A549 (cell line): ENCODE data around the gene UPF3B. TPM values are rescaled to one million over a fixed set of nuclear protein-coding genes. Genes with fewer than 3 reads are reported as not detected.

ENCODE experiments used
- ATAC-seq, 2 experiments: fragments of 200-7000 bp in 1 of 2; fragments of >200 bp in 1 of 2; cut with Nextera tagmentation in 1 of 2; cut with Tn5 transposase in 1 of 2; 3 replicates each; pipeline versions ENCODE4 v1.8.0 to v1.9.1; 2018 to 2020; ENCODE audit warnings: mild to moderate bottlenecking in 1 of 2, moderate library complexity in 1 of 2
- CTCF ChIA-PET: fragments of 300-600 bp; sonication (Branson Sonifier 250); formaldehyde crosslinking; extraction: SDS; loops from one replicate; lab custom pipeline; 2021; ENCODE audit warnings: antibody characterized with exemption, inconsistent platforms; lab: Yijun Ruan, JAX
- POLR2A ChIA-PET: fragments of 350-600 bp; formaldehyde crosslinking; extraction: SDS; loops from one replicate; lab custom pipeline; 2021; ENCODE audit warnings: antibody characterized with exemption, inconsistent platforms; lab: Yijun Ruan, JAX
- DNase-seq, 2 experiments: peaks; one replicate each; pipeline versions ENCODE4 v3.0.0 to v3.0.0-alpha.2; 2011 to 2016; ENCODE audit warnings: low read depth in 1 of 2, low spot score in 1 of 2
- FAIRE-seq: peaks from 2 replicates; lab custom pipeline; 2011; peaks lifted over from hg19 to GRCh38; lab: Jason Lieb, UNC
- H3K27ac ChIP-seq, 2 experiments: fragments of >200 bp; sonication (Bioruptor Twin); formaldehyde crosslinking; 3 replicates each; pipeline ENCODE4 v1.5.1; 2016 to 2017
- H3K4me1 ChIP-seq: fragments of >200 bp; sonication (Bioruptor Twin); formaldehyde crosslinking; 3 replicates; pipeline ENCODE4 v1.6.1; 2016
- H3K4me2 ChIP-seq: fragments of >200 bp; sonication (Bioruptor Twin); formaldehyde crosslinking; 3 replicates; pipeline ENCODE4 v1.6.1; 2016
- H3K4me3 ChIP-seq: fragments of >200 bp; sonication (Bioruptor Twin); formaldehyde crosslinking; 3 replicates; pipeline ENCODE4 v1.5.1; 2016
- H3K9me3 ChIP-seq: fragments of >200 bp; sonication (Bioruptor Twin); formaldehyde crosslinking; 3 replicates; pipeline ENCODE4 v1.6.1; 2016
- CBX2 ChIP-seq: fragments of 200-600 bp; sonication (generic); IDR thresholded peaks from 2 replicates; pipeline ENCODE4 v1.6.1; 2016; ENCODE audit warnings: low read depth, mild to moderate bottlenecking, borderline replicate concordance
- CEBPB ChIP-seq, 2 experiments: fragments of >200 bp in 1 of 2; sonication (Bioruptor Twin) in 1 of 2; formaldehyde crosslinking in 1 of 2; IDR thresholded peaks; 2 replicates each; pipeline ENCODE4 v1.6.1; 2012 to 2016
- CHD2 ChIP-seq: fragments of 150-350 bp; IDR thresholded peaks from 2 replicates; pipeline ENCODE4 v1.6.1; 2014; ENCODE audit warnings: low read length; ENCODE audit not compliant: partially characterized antibody
- CHD4 ChIP-seq: fragments of 200-600 bp; sonication (generic); IDR thresholded peaks from 2 replicates; pipeline ENCODE4 v1.6.1; 2016; ENCODE audit warnings: antibody characterized with exemption, mild to moderate bottlenecking, borderline replicate concordance
- EHMT2 ChIP-seq: fragments of 200-600 bp; sonication (generic); IDR thresholded peaks from 2 replicates; pipeline ENCODE4 v1.6.1; 2016; ENCODE audit warnings: antibody characterized with exemption, low read depth, mild to moderate bottlenecking, moderate library complexity
- EP300 ChIP-seq, 2 experiments: fragments of >200 bp; sonication (Bioruptor Twin); formaldehyde crosslinking; IDR thresholded peaks; 2 replicates in 1 of 2; 3 replicates in 1 of 2; pipeline ENCODE4 v1.6.1; 2016 to 2017
- ESRRA ChIP-seq: fragments of 150-350 bp; IDR thresholded peaks from 2 replicates; pipeline ENCODE4 v1.6.1; 2014; ENCODE audit warnings: mild to moderate bottlenecking, low read length, borderline replicate concordance
- FOSB ChIP-seq: fragments of 250-450 bp; sonication (Bioruptor Pico); IDR thresholded peaks from 2 replicates; pipeline ENCODE4 v1.5.0; 2020; ENCODE audit warnings: mild to moderate bottlenecking, moderate library complexity
- FOSL2 ChIP-seq, 2 experiments: fragments of 450-650 bp in 1 of 2; fragments of >200 bp in 1 of 2; sonication (Bioruptor Twin) in 1 of 2; formaldehyde crosslinking; IDR thresholded peaks; 2 replicates each; pipeline versions ENCODE4 v1.5.0 to v1.6.1; 2016 to 2020; ENCODE audit warnings: mild to moderate bottlenecking in 1 of 2, moderate library complexity in 1 of 2
- FOXS1 ChIP-seq: fragments of 250-450 bp; sonication (Bioruptor Pico); IDR thresholded peaks from 2 replicates; pipeline ENCODE4 v1.5.0; 2020; ENCODE audit warnings: mild to moderate bottlenecking, moderate library complexity
- HDAC2 ChIP-seq: fragments of 200-600 bp; sonication (generic); IDR thresholded peaks from 2 replicates; pipeline ENCODE4 v1.6.1; 2016
- HOXB5 ChIP-seq: fragments of 250-450 bp; sonication (Bioruptor Pico); IDR thresholded peaks from 2 replicates; pipeline ENCODE4 v1.5.0; 2020; ENCODE audit warnings: mild to moderate bottlenecking, moderate library complexity
- JUN ChIP-seq, 2 experiments: fragments of >200 bp; sonication (Bioruptor Twin); formaldehyde crosslinking; IDR thresholded peaks; 2 replicates in 1 of 2; 3 replicates in 1 of 2; pipeline ENCODE4 v1.6.1; 2016 to 2017
- JUNB ChIP-seq: fragments of >200 bp; sonication (Bioruptor Twin); formaldehyde crosslinking; IDR thresholded peaks from 2 replicates; pipeline ENCODE4 v1.6.1; 2016
- KDM5A ChIP-seq: fragments of 200-600 bp; sonication (generic); IDR thresholded peaks from 2 replicates; pipeline ENCODE4 v1.6.1; 2016; ENCODE audit warnings: antibody characterized with exemption, mild to moderate bottlenecking
- MAZ ChIP-seq: fragments of 150-350 bp; IDR thresholded peaks from 2 replicates; pipeline ENCODE4 v1.6.1; 2014; ENCODE audit warnings: antibody characterized with exemption, low read depth, low read length, borderline replicate concordance
- MYC ChIP-seq: IDR thresholded peaks from 2 replicates; pipeline ENCODE4 v1.6.1; 2012; ENCODE audit warnings: mild to moderate bottlenecking, inconsistent platforms, low read length, improper control_type of control experiment, borderline replicate concordance
- PHF8 ChIP-seq: fragments of 200-600 bp; sonication (generic); IDR thresholded peaks from 2 replicates; pipeline ENCODE4 v1.6.1; 2016; ENCODE audit warnings: low read depth, mild to moderate bottlenecking, antibody characterized with exemption, moderate library complexity, borderline replicate concordance
- POLR2A ChIP-seq: IDR thresholded peaks from 2 replicates; pipeline ENCODE4 v1.6.1; 2012; ENCODE audit warnings: mild to moderate bottlenecking, low read length
- RAD21 ChIP-seq, 2 experiments: fragments of >200 bp in 1 of 2; sonication (Bioruptor Twin) in 1 of 2; formaldehyde crosslinking in 1 of 2; IDR thresholded peaks in 1 of 2; conservative IDR thresholded peaks in 1 of 2; 2 replicates in 1 of 2; 3 replicates in 1 of 2; pipeline ENCODE4 v1.6.1; 2012 to 2018; ENCODE audit warnings: inconsistent platforms in 1 of 2
- RARB ChIP-seq: fragments of 250-450 bp; sonication (Bioruptor Pico); IDR thresholded peaks from 2 replicates; pipeline ENCODE4 v1.8.0; 2021; ENCODE audit warnings: mild to moderate bottlenecking, moderate library complexity
- SMC3 ChIP-seq: fragments of >200 bp; sonication (Bioruptor Twin); formaldehyde crosslinking; IDR thresholded peaks from 3 replicates; pipeline ENCODE4 v1.6.1; 2018; ENCODE audit warnings: inconsistent platforms
- TFCP2L1 ChIP-seq: fragments of 250-450 bp; sonication (Bioruptor Pico); IDR thresholded peaks from 2 replicates; pipeline ENCODE4 v1.5.0; 2021; ENCODE audit warnings: mild to moderate bottlenecking
- TP53 ChIP-seq: fragments of 250-450 bp; sonication (Bioruptor Pico); IDR thresholded peaks from 2 replicates; pipeline ENCODE4 v1.5.0; 2021; ENCODE audit warnings: mild to moderate bottlenecking, moderate library complexity
- ZNF302 ChIP-seq: fragments of 250-450 bp; sonication (Bioruptor Pico); IDR thresholded peaks from 2 replicates; pipeline ENCODE4 v1.9.0; 2021; ENCODE audit warnings: inconsistent platforms, mild to moderate bottlenecking, moderate library complexity
- WGBS: methylation state at CpG from one replicate; pipeline ENCODE4 v1.1.6; 2017; ENCODE audit errors: missing lambda C conversion rate; 5-methylcytosine and 5-hydroxymethylcytosine counted together
- polyA minus RNA-seq: library from RNA; depleted of rRNA, polyadenylated mRNA; stranded (reverse); fragments of >200 nt; gene quantifications from 2 replicates; pipeline ENCODE4 v1.2.3, GENCODE V29; 2011; rRNA and poly(A)+ RNA removed
- polyA plus RNA-seq, 4 experiments: library from polyadenylated mRNA; depleted of rRNA in 3 of 4; stranded (reverse); fragments of >200 nt; fragmentation: RNase III in 1 of 4; extraction: RNeasy Plus Mini Kit Qiagen cat#74134 plus additional on column Dnase treatment in 1 of 4; gene quantifications; 2 replicates in 3 of 4; 3 replicates in 1 of 4; pipeline ENCODE4 v1.2.3, GENCODE V29; 2011 to 2017
- TF ChIP-seq, protein P1 (sequence below): IDR thresholded peaks from 2 replicates; pipeline ENCODE4 v1.6.1; 2012
- TF ChIP-seq, protein P2 (sequence below): IDR thresholded peaks from 2 replicates; pipeline ENCODE4 v1.6.1; 2012; ENCODE audit warnings: low read depth, borderline replicate concordance
- TF ChIP-seq, protein P3 (sequence below): fragments of 200-600 bp; sonication (generic); IDR thresholded peaks from 2 replicates; pipeline ENCODE4 v1.6.1; 2016; ENCODE audit warnings: antibody characterized with exemption, mild to moderate bottlenecking, moderate library complexity

Gene UPF3B, protein sequence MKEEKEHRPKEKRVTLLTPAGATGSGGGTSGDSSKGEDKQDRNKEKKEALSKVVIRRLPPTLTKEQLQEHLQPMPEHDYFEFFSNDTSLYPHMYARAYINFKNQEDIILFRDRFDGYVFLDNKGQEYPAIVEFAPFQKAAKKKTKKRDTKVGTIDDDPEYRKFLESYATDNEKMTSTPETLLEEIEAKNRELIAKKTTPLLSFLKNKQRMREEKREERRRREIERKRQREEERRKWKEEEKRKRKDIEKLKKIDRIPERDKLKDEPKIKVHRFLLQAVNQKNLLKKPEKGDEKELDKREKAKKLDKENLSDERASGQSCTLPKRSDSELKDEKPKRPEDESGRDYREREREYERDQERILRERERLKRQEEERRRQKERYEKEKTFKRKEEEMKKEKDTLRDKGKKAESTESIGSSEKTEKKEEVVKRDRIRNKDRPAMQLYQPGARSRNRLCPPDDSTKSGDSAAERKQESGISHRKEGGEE
- polyA plus RNA-seq (2011; rRNA removed) (14.3 and 27.6 TPM in 2 replicates), polyA plus RNA-seq (2017; fragmentation: RNase III; extraction: RNeasy Plus Mini Kit Qiagen cat#74134 plus additional on column Dnase treatment) (23.9 to 26.4 TPM (median 26.1 TPM) in 3 replicates), polyA minus RNA-seq (2.1 TPM in 2 replicates)
- 4.9 and 7.4 TPM in 2 replicates for polyA plus RNA-seq (2012; cell fraction: cytosol; rRNA removed)
- polyA plus RNA-seq (2012; cell fraction: nucleus; rRNA removed), result 2.4 and 2.6 TPM in 2 replicates

DNA sequence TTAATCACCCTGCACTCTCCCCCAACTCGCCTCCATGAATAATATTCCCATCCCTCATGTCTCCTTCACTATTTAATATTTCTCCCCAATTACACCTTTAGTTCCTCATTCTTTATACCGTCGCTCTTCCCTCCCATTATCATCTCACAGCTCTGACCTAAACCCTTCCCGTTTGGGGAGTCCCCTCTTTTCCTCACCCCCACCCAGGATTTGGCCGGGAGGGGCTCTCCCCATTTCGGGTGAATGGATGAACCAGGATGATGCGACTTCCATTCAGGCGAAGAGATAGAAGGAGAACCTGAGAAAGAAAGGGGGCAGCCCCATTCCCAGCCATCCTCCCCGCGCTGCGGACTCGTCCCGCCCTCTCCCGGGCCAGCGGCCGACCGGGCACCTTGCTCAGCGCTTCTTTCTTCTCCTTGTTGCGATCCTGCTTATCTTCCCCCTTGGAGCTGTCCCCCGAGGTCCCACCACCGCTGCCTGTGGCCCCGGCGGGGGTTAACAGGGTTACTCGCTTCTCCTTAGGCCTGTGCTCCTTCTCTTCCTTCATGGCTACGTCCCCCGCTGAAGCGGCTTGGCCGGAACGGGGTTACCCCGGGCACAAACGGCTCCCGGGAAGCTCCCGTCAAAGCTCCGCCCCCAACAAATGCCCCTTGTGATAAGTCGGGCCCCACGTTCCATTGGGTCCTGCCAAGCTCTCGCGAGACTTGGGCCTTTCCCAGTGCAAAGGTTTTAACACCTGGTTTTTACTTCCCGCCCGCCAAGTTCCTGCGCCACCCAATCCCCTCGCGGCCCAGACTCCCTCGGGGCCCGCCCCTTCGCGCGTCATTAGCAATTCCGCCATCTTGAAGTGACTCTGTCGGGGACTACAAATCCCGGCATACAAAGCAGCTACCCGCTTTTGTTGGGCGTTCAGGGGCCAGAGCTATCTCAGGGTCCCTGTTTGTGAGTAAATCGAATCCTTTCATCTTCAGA is at the start of gene UPF3B:
Gene UPF3B (minus strand): TSS at position 582 of the 972 bp plus-strand sequence. CDS start 35 bp downstream, at position 547.
- POLR2A ChIA-PET, result interaction anchor here (0.5 to 2.5 kb wide), 10 partner anchors 9 to 384 kb away, joined by 3 to 40 read pairs (median 4); partner anchors contain the start of genes NDUFA1, RNF113A, RPL39 and SLC25A5
- FAIRE-seq, result peak; percentile 18
- WGBS, result under 1% methylated on average over 54 of the region's 54 CpGs
- Histone ChIP-seq H3K4me1 (no peaks in the 10 kb centered on the region), H3K27ac (peak within 1 kb of the TSS; percentile 89 to 94), H3K4me3 (peak within 1 kb of the TSS; percentile 68), H3K9me3 (no peaks in the 10 kb centered on the region), H3K4me2 (peak within 1 kb of the TSS; percentile 80)
- no peak for TF ChIP-seq TFCP2L1
- TF ChIP-seq, protein P1, sequence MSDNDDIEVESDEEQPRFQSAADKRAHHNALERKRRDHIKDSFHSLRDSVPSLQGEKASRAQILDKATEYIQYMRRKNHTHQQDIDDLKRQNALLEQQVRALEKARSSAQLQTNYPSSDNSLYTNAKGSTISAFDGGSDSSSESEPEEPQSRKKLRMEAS, result peak; percentile 71
- peak in 1 of 2 experiments; percentile 63; a peak in 1 of 5 replicates for TF ChIP-seq JUN (IDR thresholded peaks at IDR 0.05)
- TF ChIP-seq, protein P2, sequence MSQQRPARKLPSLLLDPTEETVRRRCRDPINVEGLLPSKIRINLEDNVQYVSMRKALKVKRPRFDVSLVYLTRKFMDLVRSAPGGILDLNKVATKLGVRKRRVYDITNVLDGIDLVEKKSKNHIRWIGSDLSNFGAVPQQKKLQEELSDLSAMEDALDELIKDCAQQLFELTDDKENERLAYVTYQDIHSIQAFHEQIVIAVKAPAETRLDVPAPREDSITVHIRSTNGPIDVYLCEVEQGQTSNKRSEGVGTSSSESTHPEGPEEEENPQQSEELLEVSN, result peak; percentile 87
- TF ChIP-seq, protein P3, sequence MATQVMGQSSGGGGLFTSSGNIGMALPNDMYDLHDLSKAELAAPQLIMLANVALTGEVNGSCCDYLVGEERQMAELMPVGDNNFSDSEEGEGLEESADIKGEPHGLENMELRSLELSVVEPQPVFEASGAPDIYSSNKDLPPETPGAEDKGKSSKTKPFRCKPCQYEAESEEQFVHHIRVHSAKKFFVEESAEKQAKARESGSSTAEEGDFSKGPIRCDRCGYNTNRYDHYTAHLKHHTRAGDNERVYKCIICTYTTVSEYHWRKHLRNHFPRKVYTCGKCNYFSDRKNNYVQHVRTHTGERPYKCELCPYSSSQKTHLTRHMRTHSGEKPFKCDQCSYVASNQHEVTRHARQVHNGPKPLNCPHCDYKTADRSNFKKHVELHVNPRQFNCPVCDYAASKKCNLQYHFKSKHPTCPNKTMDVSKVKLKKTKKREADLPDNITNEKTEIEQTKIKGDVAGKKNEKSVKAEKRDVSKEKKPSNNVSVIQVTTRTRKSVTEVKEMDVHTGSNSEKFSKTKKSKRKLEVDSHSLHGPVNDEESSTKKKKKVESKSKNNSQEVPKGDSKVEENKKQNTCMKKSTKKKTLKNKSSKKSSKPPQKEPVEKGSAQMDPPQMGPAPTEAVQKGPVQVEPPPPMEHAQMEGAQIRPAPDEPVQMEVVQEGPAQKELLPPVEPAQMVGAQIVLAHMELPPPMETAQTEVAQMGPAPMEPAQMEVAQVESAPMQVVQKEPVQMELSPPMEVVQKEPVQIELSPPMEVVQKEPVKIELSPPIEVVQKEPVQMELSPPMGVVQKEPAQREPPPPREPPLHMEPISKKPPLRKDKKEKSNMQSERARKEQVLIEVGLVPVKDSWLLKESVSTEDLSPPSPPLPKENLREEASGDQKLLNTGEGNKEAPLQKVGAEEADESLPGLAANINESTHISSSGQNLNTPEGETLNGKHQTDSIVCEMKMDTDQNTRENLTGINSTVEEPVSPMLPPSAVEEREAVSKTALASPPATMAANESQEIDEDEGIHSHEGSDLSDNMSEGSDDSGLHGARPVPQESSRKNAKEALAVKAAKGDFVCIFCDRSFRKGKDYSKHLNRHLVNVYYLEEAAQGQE, result peak; percentile 79
- TF ChIP-seq KDM5A, result 0 out of 2 replicates have a peak, but pooled peaks have one; percentile 39
- TF ChIP-seq POLR2A, result peak; percentile 79
- TF ChIP-seq PHF8, result peak; percentile 89
- no peak for TF ChIP-seq FOSL2 (IDR thresholded peaks at IDR 0.05)
- no peak for TF ChIP-seq FOSL2 (CRISPR knock-in tag; IDR thresholded peaks at IDR 0.05)
- no peak for TF ChIP-seq SMC3
- TF ChIP-seq CHD2, result peak; percentile 90
- ATAC-seq, result peak; percentile 94 to 96
- CTCF ChIA-PET, result interaction anchor here (0.6 to 1.5 kb wide), 4 partner anchors 18 to 290 kb away, joined by 3 to 10 read pairs (median 3); no protein-coding TSS in a partner anchor
- DNase-seq, result peak; percentile 98 to 99

DNA sequence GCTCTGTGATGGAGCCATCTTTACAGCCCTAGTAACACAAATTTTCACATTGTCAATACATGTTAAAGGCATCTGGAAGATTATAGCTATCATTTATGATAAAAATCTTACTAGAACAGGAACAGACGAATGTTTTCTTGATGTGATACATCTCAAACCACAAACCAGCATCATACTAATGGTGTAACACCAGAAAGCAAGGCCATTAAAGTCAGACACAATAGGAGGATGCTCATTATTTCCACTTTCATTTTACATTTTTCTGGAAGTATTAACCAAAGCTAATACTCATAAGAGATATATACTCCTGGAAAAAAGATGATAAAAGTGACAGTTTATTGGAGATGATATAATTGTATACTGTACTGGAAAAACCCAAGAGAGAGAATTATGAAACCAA is 48.2 kb upstream of the UPF3B start:
- ATAC-seq, result no peak
- H3K4me1 ChIP-seq, result no peaks in the 10 kb centered on the region
- POLR2A ChIA-PET, result no interaction called here
- no peak for TF ChIP-seq KDM5A
- TF ChIP-seq FOSB (CRISPR knock-in tag), result no peak
- no peak for TF ChIP-seq ZNF302 (CRISPR knock-in tag)
- no peak for TF ChIP-seq FOXS1 (CRISPR knock-in tag)
- TF ChIP-seq RARB, result no peak
- no peak for TF ChIP-seq ESRRA
- TF ChIP-seq CEBPB (IDR thresholded peaks at IDR 0.05), result no peak
- TF ChIP-seq HOXB5 (CRISPR knock-in tag), result no peak
- no peak for TF ChIP-seq CBX2
- TF ChIP-seq RAD21 (conservative IDR thresholded peaks at IDR 0.05 in 1 of 2, IDR thresholded peaks at IDR 0.05 in 1 of 2), result no peak
- no peak for TF ChIP-seq TP53 (CRISPR knock-in tag)
- TF ChIP-seq MYC, result no peak
- TF ChIP-seq HDAC2, result no peak
- TF ChIP-seq EP300 (IDR thresholded peaks at IDR 0.05), result no peak
- TF ChIP-seq JUNB, result no peak
- TF ChIP-seq MAZ, result no peak
- no peak for TF ChIP-seq EHMT2
- TF ChIP-seq CHD4, result no peak
- TF ChIP-seq, all 56 proteins: peak for 0
- no peaks in the 10 kb centered on the region for H3K9me3 ChIP-seq
- no peak for FAIRE-seq
- 78% methylated on average over 1 of the region's 1 CpG for WGBS
- no peak overlapping the region for H3K27ac ChIP-seq
- CTCF ChIA-PET, result interaction anchor here (1.2 to 3.4 kb wide), 2 partner anchors 11 to 13 kb away, joined by 6 to 8 read pairs; no protein-coding TSS in a partner anchor
- DNase-seq, result no peak
- H3K4me3 ChIP-seq, result no peak overlapping the region
- H3K4me2 ChIP-seq, result no peak overlapping the region
